Fibroblast of pulmonary artery (primary cell): Measurements from ENCODE around the gene HERC3.
A peak's percentile ranks its signal among the peaks of the same experiment; 100 is the strongest.

ENCODE experiments used
- DNase-seq: peaks from one replicate; pipeline ENCODE4 v3.0.0-alpha.2; 2010; ENCODE audit warnings: low read depth
- H3K4me3 ChIP-seq: replicated peaks from 2 replicates; pipeline ENCODE4 v1.5.1; 2011; ENCODE audit warnings: low read depth, mild to moderate bottlenecking, control low read depth, low read length, moderate library complexity
- CTCF ChIP-seq: IDR thresholded peaks from 2 replicates; pipeline ENCODE4 v1.5.1; 2011; ENCODE audit warnings: mild to moderate bottlenecking, control low read depth, low read length, inconsistent platforms; ENCODE audit errors: missing control alignments

HERC3 gene

GRCh38 chr4:88629826-88630225 lies 37.5 kb downstream of the HERC3 start:
- no peak for TF ChIP-seq CTCF
- no peak for DNase-seq
- no peak overlapping the region for H3K4me3 ChIP-seq

GRCh38 chr4:88630756-88631155 lies 38.5 kb downstream of the HERC3 start:
- TF ChIP-seq CTCF = no peak
- no peak overlapping the region for H3K4me3 ChIP-seq
- peak; percentile 72 for DNase-seq

GRCh38 chr4:88643932-88644331 lies 51.7 kb downstream of the HERC3 start:
- no peak for TF ChIP-seq CTCF
- no peak overlapping the region for H3K4me3 ChIP-seq
- DNase-seq = no peak

- TF ChIP-seq CTCF = no peak
- no peak for DNase-seq
- H3K4me3 ChIP-seq = no peak overlapping the region
Measured at GRCh38 chr4:88645994-88646393, 53.7 kb downstream of the HERC3 start.

- DNase-seq = no peak
- no peak overlapping the region for H3K4me3 ChIP-seq
- no peak for TF ChIP-seq CTCF
Measured at GRCh38 chr4:88646528-88647280, 54.4 kb downstream of the HERC3 start.

- DNase-seq = no peak
- no peak overlapping the region for H3K4me3 ChIP-seq
- no peak for TF ChIP-seq CTCF
Measured at GRCh38 chr4:88649716-88650115, 57.4 kb downstream of the HERC3 start.

GRCh38 chr4:88653371-88653946 lies 61.2 kb downstream of the HERC3 start:
- peak; percentile 22 for DNase-seq
- TF ChIP-seq CTCF = no peak
- no peak overlapping the region for H3K4me3 ChIP-seq
